HFFc6 (cell line): Measurements from ENCODE around the gene PTPRN2. TPM values are rescaled to one million over a fixed set of nuclear protein-coding genes. Genes with fewer than 3 reads are reported as not detected.

Experiments used
- DNase-seq: peaks from one replicate; pipeline ENCODE4 v3.0.0-alpha.2; 2018
- H3K27ac Mint-ChIP-seq: 2 replicates; pipeline ENCODE4 v1.8.0; 2020; ENCODE audit warnings: mild to moderate bottlenecking, mixed read lengths
- H3K27me3 Mint-ChIP-seq: 2 replicates; pipeline ENCODE4 v1.8.0; 2021; ENCODE audit warnings: mild to moderate bottlenecking, moderate library complexity, mixed read lengths; ENCODE audit not compliant: insufficient read depth
- H3K36me3 Mint-ChIP-seq: 2 replicates; pipeline ENCODE4 v1.8.0; 2021; ENCODE audit warnings: low read depth, mixed read lengths
- H3K4me1 Mint-ChIP-seq: 2 replicates; pipeline ENCODE4 v1.8.0; 2020; ENCODE audit warnings: low read depth, mixed read lengths
- H3K4me3 Mint-ChIP-seq: 2 replicates; pipeline ENCODE4 v1.8.0; 2020; ENCODE audit warnings: mild to moderate bottlenecking, moderate library complexity, mixed read lengths
- H3K9me3 Mint-ChIP-seq: 2 replicates; pipeline ENCODE4 v1.8.0; 2020; ENCODE audit warnings: mild to moderate bottlenecking, mixed read lengths
- CTCF ChIP-seq: fragments of 200-600 bp; sonication (generic); IDR thresholded peaks from 2 replicates; pipeline ENCODE4 v1.5.0; 2021; ENCODE audit warnings: antibody characterized with exemption, mild to moderate bottlenecking
- total RNA-seq, 6 experiments: library from RNA; stranded (reverse); fragmentation: NEBNext Ultra II Directional; extraction: Animal tissue kit (Norgen Biotek cat#: 25700); gene quantifications; 2 replicates in 1 of 6; 3 replicates in 5 of 6; pipeline ENCODE4 v1.2.3, GENCODE V29; 2021

PTPRN2 gene
- total RNA-seq, 6 experiments from 2014 or later, result 0.05 to 0.27 (median 0.23) TPM

- H3K36me3 Mint-ChIP-seq, result peaks cover 7% of the 10 kb centered on the region
- no peak overlapping the region for H3K27ac Mint-ChIP-seq
- TF ChIP-seq CTCF, result no peak
- no peak overlapping the region for H3K4me3 Mint-ChIP-seq
- no peak for DNase-seq
- H3K9me3 Mint-ChIP-seq, result peaks cover 51% of the 10 kb centered on the region
- no peaks in the 10 kb centered on the region for H3K27me3 Mint-ChIP-seq
- H3K4me1 Mint-ChIP-seq, result no peaks in the 10 kb centered on the region
Measured at GRCh38 chr7:157816526-157817250, 770.9 kb downstream of the PTPRN2 start.

- no peak for TF ChIP-seq CTCF
- Mint-ChIP-seq H3K9me3 (peaks cover 56% of the 10 kb centered on the region), H3K4me3 (no peak overlapping the region), H3K27ac (no peak overlapping the region), H3K4me1 (no peaks in the 10 kb centered on the region), H3K36me3 (peaks cover 7% of the 10 kb centered on the region), H3K27me3 (no peaks in the 10 kb centered on the region)
- DNase-seq, result no peak
Measured at GRCh38 chr7:157816086-157816485, 771.5 kb downstream of the PTPRN2 start.

GRCh38 chr7:157815706-157816022 lies 772.0 kb downstream of the PTPRN2 start:
- H3K9me3 Mint-ChIP-seq, result peaks cover 58% of the 10 kb centered on the region
- TF ChIP-seq CTCF, result no peak
- no peaks in the 10 kb centered on the region for H3K27me3 Mint-ChIP-seq
- no peak overlapping the region for H3K4me3 Mint-ChIP-seq
- no peak overlapping the region for H3K27ac Mint-ChIP-seq
- no peaks in the 10 kb centered on the region for H3K4me1 Mint-ChIP-seq
- peaks cover 7% of the 10 kb centered on the region for H3K36me3 Mint-ChIP-seq
- no peak for DNase-seq

- Mint-ChIP-seq H3K27me3 (no peaks in the 10 kb centered on the region), H3K4me3 (no peak overlapping the region), H3K27ac (no peak overlapping the region), H3K4me1 (no peaks in the 10 kb centered on the region), H3K36me3 (peaks cover 7% of the 10 kb centered on the region), H3K9me3 (peaks cover 61% of the 10 kb centered on the region)
- no peak for TF ChIP-seq CTCF
- DNase-seq, result no peak
Measured at GRCh38 chr7:157814931-157815705, 772.5 kb downstream of the PTPRN2 start.

- TF ChIP-seq CTCF, result no peak
- no peak for DNase-seq
- Mint-ChIP-seq H3K36me3 (peaks cover 7% of the 10 kb centered on the region), H3K27ac (no peak overlapping the region), H3K4me1 (no peaks in the 10 kb centered on the region), H3K4me3 (no peak overlapping the region), H3K9me3 (peaks cover 72% of the 10 kb centered on the region), H3K27me3 (no peaks in the 10 kb centered on the region)
Measured at GRCh38 chr7:157813741-157814661, 773.6 kb downstream of the PTPRN2 start.
